ENCODE data around the gene SPPL2B.
"Not testable (repeated sequence)": the region's sequence is repeated elsewhere in the genome, so short reads cannot be mapped to it uniquely, and the experiment has no call there.

SPPL2B gene, protein sequence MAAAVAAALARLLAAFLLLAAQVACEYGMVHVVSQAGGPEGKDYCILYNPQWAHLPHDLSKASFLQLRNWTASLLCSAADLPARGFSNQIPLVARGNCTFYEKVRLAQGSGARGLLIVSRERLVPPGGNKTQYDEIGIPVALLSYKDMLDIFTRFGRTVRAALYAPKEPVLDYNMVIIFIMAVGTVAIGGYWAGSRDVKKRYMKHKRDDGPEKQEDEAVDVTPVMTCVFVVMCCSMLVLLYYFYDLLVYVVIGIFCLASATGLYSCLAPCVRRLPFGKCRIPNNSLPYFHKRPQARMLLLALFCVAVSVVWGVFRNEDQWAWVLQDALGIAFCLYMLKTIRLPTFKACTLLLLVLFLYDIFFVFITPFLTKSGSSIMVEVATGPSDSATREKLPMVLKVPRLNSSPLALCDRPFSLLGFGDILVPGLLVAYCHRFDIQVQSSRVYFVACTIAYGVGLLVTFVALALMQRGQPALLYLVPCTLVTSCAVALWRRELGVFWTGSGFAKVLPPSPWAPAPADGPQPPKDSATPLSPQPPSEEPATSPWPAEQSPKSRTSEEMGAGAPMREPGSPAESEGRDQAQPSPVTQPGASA
- total RNA-seq, result 37.7 to 59.1 (median 51.7) reads per million in 4 experiments

DNA sequence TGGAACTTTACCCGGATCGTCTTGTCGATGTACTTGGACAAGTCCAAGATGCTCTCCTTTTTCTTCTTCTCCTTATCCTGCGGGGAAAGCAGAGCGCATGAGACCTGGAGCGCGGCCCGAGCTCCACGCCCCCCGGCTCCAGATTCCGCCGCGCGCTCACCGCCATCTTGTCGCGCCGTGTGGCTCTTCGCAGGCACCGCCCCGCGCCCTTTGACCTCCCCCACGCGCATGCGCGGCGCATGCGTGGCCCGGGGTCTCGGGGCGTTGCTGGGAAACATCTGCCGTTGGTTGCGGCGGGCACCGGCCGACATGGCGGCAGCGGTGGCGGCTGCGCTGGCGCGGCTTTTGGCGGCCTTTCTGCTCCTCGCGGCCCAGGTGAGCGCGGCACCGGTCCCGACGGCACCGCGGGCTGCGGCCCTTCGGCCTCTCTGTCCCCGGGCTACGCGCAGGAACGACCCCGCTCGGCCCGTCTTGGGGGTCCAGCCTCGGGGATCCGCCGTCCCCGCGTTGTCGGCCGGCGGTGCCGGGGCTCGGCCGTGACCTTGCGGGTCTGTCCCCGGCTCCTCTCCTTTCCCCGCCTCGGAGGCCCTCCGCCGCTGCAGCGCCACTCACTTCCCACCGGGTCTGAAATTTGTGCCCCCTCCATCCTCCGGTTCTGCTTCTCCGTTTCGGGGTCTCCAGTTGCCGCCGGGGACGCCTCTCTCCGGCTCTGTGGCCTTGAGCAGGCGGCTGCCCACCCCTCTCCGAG lies at the start of gene SPPL2B, which contains the start of gene LSM7:
SPPL2B (plus strand) TSS at position 284 of the 748 bp plus-strand sequence; CDS start at position 310, 26 bp downstream.
LSM7 (minus strand) TSS at position 186 of the 748 bp plus-strand sequence; CDS start at position 166, 20 bp downstream.
- DNase-seq, result peak; percentile 91

DNA sequence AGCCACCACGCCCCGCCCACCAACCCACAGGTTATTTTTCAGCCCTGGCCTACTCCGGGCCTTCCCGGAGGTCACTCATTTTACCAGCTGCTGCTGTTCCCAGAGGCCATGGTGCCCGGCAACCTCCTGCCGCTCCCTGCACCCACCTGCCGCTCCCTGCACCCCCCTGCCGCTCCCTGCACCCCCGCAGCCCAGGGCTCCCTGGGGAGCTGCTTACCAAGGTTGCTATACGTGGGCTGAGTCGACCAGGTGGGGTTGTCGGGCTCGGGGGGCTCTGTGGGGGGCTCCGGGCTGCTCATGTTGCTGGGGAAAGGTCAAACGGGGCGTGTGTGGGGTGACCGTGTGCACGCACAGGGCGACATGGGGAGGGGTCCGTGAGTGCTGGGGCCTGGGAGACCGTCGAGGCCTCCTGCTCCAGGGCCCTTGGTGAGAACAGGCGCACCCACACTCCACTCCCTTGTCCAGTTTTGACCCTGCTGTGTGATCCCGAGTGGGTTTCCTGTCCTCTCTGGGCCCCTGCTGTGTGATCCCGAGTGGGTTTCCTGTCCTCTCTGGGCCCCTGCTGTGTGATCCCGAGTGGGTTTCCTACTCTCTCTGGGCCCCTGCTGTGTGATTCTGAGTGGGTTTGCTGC lies 47.7 kb upstream of the SPPL2B start:
- DNase-seq, result no peak

DNA sequence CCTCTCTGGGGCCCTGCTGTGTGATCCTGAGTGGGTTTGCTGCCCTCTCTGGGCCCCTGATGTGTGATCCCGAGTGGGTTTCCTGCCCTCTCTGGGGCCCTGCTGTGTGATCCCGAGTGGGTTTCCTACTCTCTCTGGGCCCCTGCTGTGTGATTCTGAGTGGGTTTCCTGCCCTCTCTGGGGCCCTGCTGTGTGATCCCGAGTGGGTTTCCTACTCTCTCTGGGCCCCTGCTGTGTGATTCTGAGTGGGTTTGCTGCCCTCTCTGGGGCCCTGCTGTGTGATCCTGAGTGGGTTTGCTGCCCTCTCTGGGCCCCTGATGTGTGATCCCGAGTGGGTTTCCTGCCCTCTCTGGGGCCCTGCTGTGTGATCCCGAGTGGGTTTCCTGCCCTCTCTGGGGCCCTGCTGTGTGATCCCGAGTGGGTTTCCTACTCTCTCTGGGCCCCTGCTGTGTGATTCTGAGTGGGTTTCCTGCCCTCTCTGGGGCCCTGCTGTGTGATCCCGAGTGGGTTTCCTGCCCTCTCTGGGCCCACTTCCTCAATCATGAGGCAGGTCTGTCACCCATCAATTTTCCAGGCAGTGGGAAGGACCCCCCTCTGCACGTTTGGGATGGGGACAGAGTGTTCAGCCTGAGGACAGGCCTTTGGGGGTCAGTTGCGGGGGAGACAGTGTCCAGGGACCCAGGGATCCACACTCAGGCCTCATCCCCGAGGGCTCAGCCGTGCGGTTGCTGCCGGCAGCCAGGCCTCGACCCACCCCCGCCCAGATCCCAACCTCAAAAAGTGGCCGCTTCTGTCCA lies 47.0 kb upstream of the SPPL2B start:
- DNase-seq, result not testable (repeated sequence)

DNA sequence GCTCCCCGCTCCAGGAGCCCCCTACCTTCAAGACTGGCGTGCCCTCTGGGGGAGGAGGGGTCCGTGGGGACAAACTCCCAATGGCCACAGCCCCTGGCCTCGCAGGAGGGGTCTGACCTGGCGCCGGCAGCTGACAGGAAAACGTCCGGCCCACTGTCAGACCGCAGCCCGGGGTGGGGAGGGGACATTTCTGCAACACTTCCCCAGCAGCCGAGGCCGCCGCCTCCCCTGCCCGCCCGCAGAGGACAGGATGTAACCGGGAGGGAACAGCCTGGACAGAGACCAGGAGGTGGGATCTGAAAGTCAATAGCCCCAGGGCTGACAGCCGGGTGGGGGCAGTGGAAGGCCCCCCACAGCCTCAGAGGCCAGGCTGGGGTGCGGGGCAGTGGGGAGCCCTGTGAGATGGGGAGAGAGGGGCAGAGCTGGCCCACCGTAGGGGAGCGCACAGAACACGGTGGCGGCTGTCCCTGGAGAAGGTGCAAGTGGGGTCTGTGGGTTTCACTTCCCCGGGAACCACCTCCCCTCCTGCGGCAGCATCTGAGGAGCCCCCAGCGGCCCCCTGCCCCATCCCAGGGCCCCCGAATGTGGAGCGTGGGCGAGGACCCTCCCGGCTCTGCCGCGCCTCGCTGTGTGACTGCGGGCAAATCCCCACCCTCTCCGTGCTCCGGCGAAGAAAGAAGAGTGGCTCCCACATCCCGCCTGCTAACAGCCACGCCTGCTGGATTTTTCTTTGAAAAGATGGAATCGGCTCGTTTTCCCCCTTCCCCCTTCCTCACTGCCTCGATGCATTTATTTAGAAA lies 46.2 kb upstream of the SPPL2B start, which contains the start of gene PEAK3:
PEAK3 (minus strand) TSS at position 114 of the 800 bp plus-strand sequence. CDS start 1,244 bp downstream, outside the sequence.
- no peak for DNase-seq

DNA sequence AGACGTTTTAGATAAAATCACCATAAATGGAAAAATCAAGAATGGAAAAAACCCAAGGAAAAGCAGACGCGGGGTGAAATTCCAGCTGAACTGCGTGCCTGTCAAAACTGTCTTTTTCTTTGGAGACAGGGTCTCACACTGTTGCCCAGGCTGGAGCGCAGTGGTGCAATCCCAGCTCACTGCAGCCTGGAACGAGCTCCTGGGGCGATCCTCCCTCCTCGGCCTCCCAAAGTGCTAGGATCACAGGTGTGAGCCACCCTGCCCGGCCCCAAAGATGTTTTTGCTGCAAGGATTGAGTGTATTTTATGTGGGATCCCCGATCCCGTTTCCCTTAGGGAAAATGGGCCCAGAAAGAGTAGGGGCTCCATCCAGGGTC lies 45.6 kb upstream of the SPPL2B start:
- no peak for DNase-seq

DNA sequence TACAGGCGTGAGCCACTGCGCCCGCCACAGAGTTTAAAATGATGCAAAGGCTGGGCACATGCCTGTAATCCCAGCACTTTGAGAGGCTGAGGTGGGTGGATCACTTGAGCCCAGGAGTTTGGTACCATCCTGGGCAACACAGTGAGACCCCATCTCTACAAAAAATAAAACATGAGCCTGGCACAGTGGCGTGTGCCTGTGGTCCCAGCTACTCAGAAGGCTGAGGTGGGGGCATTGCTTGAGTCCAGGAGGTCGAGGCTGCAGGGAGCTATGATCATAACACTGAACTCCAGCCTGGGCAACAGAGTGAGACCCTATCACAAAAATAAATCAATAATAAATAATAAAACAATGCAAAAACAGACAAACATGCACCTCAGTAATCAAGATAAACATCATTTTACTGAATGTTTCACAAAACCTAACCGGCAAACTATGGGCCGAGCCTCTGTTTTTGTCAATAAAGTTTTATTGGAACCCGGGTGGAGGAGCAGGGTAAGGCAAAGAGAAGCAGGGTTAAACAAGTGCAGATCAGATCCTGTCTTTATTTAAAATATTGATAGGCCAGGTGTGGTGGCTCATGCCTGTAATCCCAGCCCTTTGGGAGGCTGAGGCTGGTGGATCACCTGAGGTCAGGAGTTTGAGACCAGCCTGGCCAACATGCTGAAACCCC lies 44.5 kb upstream of the SPPL2B start:
- DNase-seq, result no peak

DNA sequence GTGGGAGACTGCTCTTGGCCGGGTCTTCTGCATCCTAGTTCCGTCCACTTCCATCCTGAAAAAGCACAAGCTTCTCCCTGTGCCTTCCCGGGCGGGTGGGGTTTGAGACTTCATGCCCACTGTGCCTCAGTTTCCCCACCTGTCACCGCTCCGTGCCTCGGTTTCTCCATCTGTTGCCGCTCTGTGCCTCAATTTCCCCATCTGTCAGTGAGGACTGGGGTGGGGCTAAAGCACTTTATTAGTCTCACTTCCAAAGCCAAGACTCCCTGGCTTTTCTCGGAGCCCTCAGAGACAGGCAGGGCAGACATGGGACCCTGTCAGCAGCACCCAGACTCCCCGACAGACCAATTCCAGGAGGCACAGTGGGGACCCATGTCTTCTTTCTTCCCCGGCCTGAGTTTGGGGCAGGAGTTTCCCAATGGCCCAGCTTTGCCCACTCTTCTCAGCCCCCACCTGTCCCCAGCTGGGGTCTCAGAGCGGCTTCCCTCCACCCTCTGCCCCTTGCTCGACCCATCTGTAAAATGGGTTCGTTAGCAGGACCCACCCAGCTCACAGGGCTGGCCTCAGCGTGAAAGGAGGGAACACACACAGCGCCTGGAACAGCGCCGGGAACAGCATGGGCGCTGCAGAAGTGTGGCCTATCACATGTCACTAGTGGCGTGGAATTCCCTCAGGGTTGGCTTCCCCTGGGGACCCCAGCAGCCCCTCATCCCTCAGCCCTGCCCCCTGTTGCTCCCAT lies 41.9 kb upstream of the SPPL2B start:
- DNase-seq, result no peak

DNA sequence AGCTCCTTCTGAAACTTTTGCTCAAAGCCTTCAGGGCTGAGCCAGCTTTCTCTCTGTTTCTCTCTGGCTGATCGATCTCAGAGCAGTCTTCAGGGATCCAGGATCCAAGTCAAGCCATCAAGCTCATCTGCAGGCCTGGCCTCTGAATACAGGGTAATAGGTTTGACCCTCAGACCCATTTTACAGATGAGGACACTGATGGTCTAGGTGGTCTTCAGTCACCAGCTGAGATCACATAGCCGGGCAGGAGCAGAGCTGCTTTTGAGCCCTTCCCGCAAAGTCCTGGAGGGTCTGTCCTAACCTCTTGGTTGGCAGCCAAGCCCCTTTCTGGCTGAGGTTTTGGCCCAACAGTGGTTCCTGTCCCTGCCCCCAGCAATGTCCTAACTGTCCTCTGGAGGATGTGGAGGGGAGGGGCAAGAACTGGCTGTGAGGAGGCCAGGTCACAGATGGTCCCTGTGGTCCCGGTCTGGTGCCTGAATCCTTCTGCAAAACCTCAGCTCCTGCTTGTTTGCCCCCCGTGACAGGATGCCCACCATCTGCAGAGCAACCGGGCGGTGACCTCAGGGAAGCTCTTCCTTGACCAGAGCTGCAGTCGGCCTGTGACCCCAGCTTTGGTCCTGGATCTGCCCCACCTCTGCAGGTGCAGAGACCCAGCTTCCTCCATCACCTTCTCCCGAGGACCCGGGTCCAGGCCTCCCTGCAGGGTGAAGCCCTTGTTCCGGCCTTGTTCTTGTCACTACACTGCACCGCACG lies 40.7 kb upstream of the SPPL2B start:
- no peak for DNase-seq

DNA sequence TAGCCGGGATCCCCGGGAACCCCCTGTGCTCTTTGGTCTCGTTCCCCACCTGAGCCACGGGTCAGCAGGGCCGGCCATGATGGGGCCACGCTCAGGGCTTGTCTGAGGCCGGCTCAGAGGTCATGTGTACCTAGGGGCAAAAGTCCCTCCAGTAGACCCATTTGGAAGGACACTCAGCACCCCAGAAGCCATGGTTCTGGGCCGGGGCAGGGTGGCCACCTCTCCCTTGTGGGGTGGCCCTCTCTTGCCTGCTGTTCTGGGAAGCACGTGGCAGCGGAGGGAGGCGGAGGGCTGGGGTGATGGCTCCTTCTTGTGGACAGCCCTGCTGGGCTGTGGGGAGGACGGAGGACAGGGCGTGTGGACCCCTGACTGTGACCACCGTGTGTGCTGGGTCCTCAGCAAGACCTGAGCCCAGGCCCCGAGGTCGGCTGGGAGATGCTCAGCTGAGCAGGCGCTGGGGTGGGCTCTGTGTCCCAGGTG lies 40.1 kb upstream of the SPPL2B start:
- DNase-seq, result no peak

DNA sequence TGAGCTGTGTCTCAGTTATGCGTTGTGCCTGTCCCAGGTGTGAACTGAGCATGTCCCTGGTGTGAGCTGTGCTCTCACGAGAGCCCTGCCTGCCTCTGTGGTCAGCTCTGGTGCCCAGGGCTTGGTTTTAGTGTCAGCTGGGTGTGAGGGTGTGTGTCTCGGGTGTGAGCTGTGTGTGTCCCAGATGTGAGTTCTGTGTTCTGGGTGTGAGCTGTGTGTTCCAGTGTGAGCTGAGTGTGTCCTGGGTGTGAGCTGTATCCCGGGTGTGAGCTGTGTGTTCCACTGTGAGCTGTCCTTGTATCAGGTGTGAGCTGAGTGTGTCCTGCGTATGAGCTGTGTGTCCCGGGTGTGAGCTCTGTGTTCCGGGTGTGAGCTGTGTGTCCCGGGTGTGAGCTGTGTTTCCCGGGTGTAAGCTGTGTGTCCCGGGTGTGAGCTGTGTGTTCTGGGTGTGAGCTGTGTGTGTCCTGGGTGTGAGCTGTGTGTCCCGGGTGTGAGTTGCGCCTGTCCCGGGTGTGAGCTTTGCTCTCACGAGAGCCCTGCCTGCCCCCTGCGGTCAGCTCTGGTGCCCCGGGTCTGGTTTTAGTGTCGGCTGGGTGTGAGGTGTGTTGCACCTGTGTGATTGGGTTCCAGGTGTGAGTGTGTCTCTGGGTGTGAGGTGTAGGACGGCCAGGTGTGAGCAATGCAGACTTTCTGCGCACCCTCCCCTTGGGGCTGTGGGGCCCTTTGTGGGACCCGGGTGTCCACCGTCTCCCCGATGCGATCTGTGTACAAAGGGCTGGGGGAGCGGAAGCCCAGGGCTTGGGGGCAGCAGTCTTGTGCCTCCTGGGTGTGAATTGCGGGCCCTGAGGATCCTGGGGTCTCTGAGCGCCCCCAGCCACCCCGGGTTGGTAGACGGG lies 39.4 kb upstream of the SPPL2B start:
- DNase-seq, result no peak

DNA sequence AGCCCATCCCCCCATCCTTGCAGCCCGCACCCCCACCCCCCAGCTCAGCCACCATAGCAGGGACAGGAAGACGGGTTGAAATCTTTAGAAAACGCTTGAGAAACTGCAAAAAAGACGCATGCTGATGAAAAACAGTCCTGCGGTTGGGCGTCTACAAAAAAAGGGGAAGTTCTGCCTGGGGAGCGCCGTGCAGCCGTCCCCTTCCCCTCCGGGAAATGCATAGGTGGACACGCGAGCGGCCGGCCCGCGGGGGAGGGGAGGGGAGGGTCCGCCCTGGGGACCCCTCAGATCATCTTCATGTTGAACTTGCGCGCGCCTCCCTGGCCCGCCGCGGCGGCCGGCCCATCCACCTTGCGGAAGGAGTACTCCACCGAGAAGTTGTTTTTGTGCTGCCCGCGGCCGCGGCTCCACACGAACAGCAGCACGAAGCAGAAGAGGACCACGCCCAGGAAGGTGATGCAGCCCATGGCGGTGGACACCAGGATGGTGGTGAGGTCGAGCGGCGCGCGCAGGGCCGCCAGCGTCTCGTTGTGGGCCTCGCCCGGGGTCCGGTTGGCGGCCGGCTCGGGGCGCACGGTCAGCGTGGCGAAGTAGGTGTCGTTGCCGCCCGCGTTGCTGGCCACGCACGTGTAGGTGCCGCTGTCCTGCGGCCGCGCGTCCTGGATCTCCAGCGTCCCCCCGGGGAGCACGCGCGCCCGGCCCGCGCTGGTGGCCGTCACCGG lies 38.6 kb upstream of the SPPL2B start:
- no peak for DNase-seq

DNA sequence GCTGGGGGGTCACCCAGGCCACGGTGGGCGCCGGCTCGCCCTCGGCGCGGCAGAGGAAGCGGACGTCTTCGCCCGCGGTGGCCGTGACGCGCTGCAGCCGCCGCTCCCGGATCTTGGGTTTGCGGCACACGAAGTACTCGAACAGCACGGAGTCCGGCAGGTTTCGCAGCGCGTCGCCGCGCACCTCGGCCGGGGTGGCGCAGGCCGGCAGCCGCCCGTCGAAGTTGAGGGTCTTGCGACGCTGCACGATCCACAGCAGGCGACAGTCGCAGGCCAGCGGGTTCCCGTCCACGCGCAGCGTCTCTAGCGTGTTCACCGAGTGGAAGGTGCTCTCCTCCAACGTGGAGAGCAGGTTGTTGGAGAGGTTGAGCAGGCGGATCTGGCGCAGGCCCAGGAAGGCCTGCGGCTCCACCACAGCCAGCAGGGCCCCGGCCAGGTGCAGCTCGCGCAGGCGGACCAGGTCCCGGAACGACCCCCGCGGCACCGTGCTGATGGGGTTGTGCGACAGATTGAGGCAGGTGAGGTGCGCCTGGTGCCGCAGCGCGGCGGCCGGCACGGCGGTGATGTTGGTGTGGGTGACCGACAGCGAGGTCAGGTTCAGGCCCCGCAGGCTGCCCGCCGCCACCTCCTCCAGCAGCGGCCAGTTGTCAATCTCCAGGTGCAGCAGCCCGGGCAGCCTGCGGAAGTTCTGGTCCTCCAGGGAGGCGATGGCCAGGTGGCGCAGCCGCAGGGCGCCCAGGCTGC lies 37.9 kb upstream of the SPPL2B start:
- DNase-seq, result no peak

DNA sequence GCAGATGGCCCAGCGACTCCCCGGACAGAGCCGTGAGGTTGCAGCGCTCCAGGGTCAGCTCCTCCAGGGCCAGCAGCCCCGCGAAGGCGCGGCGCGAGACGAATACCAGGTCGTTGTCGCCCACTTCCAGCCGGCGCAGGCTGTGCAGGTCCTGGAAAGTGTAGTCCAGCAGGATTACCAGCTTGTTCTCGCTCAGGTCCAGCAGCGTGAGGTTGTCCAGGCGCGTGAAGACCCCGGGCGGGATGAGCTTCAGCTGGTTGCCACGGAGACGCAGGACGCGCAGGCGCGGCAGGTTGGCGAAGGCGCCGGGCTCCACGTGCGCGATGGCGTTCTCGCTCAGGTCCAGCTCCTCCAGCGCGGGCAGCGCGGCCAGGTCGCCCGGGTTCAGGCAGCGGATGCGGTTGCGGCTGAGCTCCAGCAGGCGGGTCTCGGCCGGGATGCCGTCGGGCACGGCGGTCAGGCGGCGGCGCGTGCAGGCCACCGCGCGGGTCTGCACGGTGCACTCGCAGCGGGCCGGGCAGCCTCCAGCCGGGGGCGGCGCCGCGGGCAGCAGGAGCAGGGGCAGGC lies 37.2 kb upstream of the SPPL2B start:
- DNase-seq, result no peak

DNA sequence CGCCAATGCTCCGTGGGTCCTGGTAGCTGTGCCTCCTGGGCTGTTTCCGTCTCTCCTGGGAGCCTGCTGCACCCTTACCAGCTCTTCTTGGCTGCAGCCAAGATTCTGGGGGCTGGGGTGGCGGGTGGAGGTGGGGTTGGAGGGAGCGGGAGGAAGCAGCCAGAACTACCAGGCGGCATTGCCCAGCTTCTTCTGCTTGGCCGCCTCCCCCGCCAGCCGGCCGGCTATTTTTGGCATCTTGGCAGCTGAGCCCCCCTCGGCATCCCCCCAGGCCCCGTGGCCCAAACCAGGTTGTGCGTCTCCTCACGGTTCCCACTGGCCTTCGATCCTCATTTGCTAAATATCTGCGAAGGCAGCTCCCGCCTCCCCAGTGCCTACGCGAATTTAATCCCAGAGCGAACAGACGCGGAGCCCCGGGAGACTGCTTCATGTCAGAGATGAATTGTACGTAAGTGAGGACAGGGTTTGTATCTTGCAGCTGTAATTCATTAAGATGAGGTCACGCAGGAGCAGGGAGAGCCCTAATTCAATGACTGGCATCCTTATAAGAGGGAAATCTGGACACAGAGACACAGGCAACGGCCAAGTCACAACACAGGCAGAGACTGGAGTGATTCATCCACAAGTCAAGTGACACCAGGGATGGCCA lies 33.7 kb upstream of the SPPL2B start:
- DNase-seq, result no peak

DNA sequence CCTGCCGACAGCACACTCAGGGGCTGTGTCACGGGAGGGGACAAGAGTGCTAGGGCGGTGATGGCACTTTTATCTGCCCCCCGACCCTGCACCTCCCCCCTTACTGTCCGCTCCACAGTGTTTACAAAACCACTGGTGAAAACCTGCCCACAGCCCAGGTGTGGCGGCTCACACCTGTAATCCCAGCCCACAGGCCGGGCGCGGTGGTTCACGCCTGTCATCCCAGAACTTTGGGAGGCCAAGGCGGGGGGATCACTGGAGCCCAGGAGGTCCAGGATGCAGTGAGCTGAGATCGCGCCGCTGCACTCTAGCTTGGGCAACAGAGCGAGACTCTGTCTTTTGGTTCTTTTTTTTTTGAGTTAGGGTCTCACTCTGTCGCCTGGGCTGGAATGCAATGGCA lies 32.3 kb upstream of the SPPL2B start:
- DNase-seq, result no peak
